AG09319 (cell line): ENCODE measurements around the gene AFAP1L2.

Experiments used
- DNase-seq: peaks from one replicate; pipeline ENCODE4 v3.0.0-alpha.2; 2010; ENCODE audit warnings: low read depth; ENCODE audit errors: extremely low read depth
- CTCF ChIP-seq: IDR thresholded peaks from 2 replicates; pipeline ENCODE4 v1.5.1; 2011; ENCODE audit warnings: low read depth, mild to moderate bottlenecking, inconsistent platforms, low read length, moderate library complexity

The AFAP1L2 gene

DNA sequence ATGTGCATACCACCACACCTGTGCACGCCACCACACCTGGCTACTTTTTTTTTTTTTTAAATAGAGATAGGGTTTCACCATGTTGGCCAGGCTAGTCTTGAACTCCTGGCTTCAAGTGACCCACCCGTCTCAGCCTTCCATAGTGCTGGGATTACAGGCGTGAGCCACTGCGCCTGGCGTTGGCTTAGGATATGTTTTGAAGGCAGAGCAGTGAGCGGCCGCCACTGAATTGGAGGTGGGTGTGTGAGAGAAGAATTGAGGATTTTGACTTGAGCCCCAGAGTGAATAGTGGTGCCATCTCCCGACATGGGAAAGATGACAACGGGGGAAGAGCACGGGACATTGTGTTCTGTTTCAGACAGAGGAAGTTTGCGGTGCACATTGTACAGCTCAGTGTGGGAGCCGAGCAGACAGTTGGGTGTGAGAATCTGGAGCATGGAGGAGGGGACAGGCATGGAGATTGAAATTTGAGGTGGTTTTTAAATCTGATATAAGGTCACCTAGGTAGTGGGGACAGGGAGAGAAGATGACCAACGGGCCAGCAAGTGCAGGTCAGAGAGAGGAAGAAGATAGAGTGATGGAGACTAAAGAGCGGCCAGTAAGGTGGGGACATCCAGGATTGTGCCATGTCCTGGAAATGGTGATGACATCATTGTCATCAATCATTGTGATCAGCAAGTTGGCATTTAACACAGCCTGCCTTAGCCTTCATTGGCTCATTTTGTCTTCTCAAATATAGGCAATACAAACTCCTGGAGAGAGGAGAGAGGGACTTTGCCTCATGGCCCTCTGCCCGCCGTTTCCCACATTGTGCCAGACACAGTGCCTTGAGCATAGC is 129.5 kb downstream of the AFAP1L2 start:
- TF ChIP-seq CTCF = no peak
- no peak for DNase-seq

- DNase-seq = no peak
- no peak for TF ChIP-seq CTCF
These were observed 130.4 kb downstream of the AFAP1L2 start for GRCh38 chr10:114273910-114274309.

DNA sequence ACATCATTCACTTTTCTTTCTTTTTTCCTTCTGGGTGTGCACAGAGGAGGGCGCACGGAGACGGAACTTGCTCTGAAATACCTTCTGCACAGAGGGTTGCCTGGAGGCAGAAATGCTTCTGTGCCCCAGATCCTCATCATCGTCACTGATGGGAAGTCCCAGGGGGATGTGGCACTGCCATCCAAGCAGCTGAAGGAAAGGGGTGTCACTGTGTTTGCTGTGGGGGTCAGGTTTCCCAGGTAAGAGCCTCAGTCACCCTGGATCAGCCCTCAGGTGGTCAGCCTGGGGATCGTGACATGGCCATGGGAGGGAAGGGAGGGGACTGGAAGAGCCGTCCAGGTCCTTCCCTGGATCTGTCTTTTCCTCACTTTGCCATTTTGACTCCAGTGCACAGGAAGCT is 131.6 kb downstream of the AFAP1L2 start:
- no peak for TF ChIP-seq CTCF
- DNase-seq = no peak

GRCh38 chr10:114271779-114272167 is 132.5 kb downstream of the AFAP1L2 start:
- peak; percentile 62 for DNase-seq

GRCh38 chr10:114271075-114271778 is 133.1 kb downstream of the AFAP1L2 start:
- no peak for TF ChIP-seq CTCF
- no peak for DNase-seq

More at GRCh38 chr10:114271779-114272167, 132.5 kb downstream of the AFAP1L2 start:
- no peak for TF ChIP-seq CTCF

DNA sequence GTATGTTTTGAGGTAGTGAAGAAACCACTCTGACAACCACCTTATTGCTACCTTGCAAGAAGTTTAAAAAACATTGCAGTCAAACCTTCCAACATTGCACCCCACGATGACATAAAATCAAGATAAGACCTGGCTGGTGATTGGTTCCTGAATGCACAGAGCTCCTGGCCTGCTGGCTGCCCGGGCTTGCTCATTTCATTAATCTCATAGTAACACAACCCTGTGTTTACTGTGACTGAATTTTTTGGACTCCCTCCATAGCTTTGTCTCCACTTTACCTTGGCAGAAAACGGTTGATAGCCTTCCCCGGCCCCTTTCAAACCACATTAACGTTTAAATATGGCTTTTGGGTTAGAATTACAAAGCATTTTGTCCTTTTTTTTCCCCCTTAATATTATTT is 137.8 kb downstream of the AFAP1L2 start:
- no peak for TF ChIP-seq CTCF
- DNase-seq = peak; percentile 15

GRCh38 chr10:114265392-114266053 is 138.8 kb downstream of the AFAP1L2 start:
- no peak for TF ChIP-seq CTCF
- no peak for DNase-seq
